Gastrocnemius medialis (tissue), 4 donors: ENCODE results near the gene SH2D1B. TPM values are rescaled to one million over a fixed set of nuclear protein-coding genes. Genes with fewer than 3 reads are reported as not detected.

Source experiments
- ATAC-seq, 2 donors: fragments of 150-250 bp; one replicate each; pipeline ENCODE4 v1.9.1; 2016
- DNase-seq, 2 donors: peaks; one replicate each; pipeline ENCODE4 v3.0.0-alpha.2; 2019
- H3K27ac ChIP-seq, 4 donors: fragments of 200-600 bp; sonication (generic); 1 replicate in 1 of 4; 2 replicates in 3 of 4; pipeline ENCODE4 v1.5.1; 2016 to 2018; ENCODE audit warnings: mild to moderate bottlenecking in 2 of 4, moderate library complexity in 1 of 4
- H3K27me3 ChIP-seq, 3 donors: fragments of 200-600 bp; sonication (generic) in 2 of 3; 1 replicate in 1 of 3; 2 replicates in 2 of 3; pipeline versions ENCODE4 v1.5.1 to v1.6.0; 2016 to 2019; ENCODE audit warnings: mild to moderate bottlenecking in 1 of 3, moderate library complexity in 1 of 3
- H3K36me3 ChIP-seq, 2 donors: fragments of 200-600 bp; sonication (generic) in 1 of 2; one replicate each; pipeline ENCODE4 v1.5.1; 2017 to 2018
- H3K4me1 ChIP-seq, 2 donors: fragments of 200-600 bp; sonication (generic) in 1 of 2; one replicate each; pipeline ENCODE4 v1.5.1; 2016 to 2017; ENCODE audit warnings: mild to moderate bottlenecking in 2 of 2
- H3K4me3 ChIP-seq, 4 donors: fragments of 200-600 bp; sonication (generic) in 3 of 4; 1 replicate in 1 of 4; 2 replicates in 3 of 4; pipeline ENCODE4 v1.5.1; 2016 to 2019; ENCODE audit warnings: mild to moderate bottlenecking in 2 of 4
- H3K9me3 ChIP-seq, 3 donors: fragments of 200-600 bp; sonication (generic) in 2 of 3; 1 replicate in 1 of 3; 2 replicates in 2 of 3; pipeline ENCODE4 v1.5.1; 2016 to 2019
- CTCF ChIP-seq, 5 experiments: fragments of 450-650 bp in 3 of 5; fragments of 200-600 bp in 2 of 5; sonication (generic) in 2 of 5; IDR thresholded peaks in 4 of 5; conservative IDR thresholded peaks in 1 of 5; 1 replicate in 4 of 5; 2 replicates in 1 of 5; pipeline ENCODE4 v1.5.1; 2016 to 2019; ENCODE audit warnings: antibody characterized with exemption in 5 of 5, mild to moderate bottlenecking in 3 of 5, moderate library complexity in 3 of 5
- POLR2A ChIP-seq, 2 donors: fragments of 450-650 bp; IDR thresholded peaks; one replicate each; pipeline ENCODE4 v1.6.1; 2017; ENCODE audit warnings: antibody characterized with exemption in 2 of 2, mild to moderate bottlenecking in 2 of 2, moderate library complexity in 2 of 2
- in situ Hi-C, 4 donors: fragments of 200-750 bp; cut with MboI; loops; one replicate each; pipeline versions ENCODE4 v1.15.0 to v1.8.0; 2017; ENCODE audit warnings: low sequenced_read_pairs in 4 of 4
- intact Hi-C: fragments of 100-400 bp; cut with DNase I; formaldehyde crosslinking; loops from one replicate; pipeline ENCODE4 v1.15.1; 2023; ENCODE audit warnings: low total_unique reads
- total RNA-seq, 4 donors: library from RNA; depleted of rRNA; stranded (reverse); fragments of >200 nt; gene quantifications; one replicate each; pipeline versions ENCODE4 v1.1.0 to v1.2.3, GENCODE V29; 2016

SH2D1B gene
- total RNA-seq, 4 donors from 2014 or later = 2.1 to 34.2 (median 4.1) TPM

GRCh38 chr1:162381383-162381782 is 30.6 kb downstream of the SH2D1B start, which contains the start of gene C1orf226:
TSS of gene C1orf226 (plus strand) at chr1:162381728. CDS start at chr1:162381902, 174 bp downstream.
- no peak within 1 kb of the TSS for H3K4me3 ChIP-seq
- in situ Hi-C loops = no loop called here
- DNase-seq (no peak), ATAC-seq (no peak)
- no peaks in the 10 kb centered on the region for H3K27me3 ChIP-seq
- intact Hi-C loops = no loop called here
- TF ChIP-seq CTCF (IDR thresholded peaks at IDR 0.05 in 4 of 5, conservative IDR thresholded peaks at IDR 0.05 in 1 of 5) (no peak), POLR2A (IDR thresholded peaks at IDR 0.05) (no peak)
- H3K36me3 ChIP-seq = no peaks in the 10 kb centered on the region
- no peaks in the 10 kb centered on the region for H3K9me3 ChIP-seq
- no peaks in the 10 kb centered on the region for H3K4me1 ChIP-seq
- H3K27ac ChIP-seq = no peak within 1 kb of the TSS

DNA sequence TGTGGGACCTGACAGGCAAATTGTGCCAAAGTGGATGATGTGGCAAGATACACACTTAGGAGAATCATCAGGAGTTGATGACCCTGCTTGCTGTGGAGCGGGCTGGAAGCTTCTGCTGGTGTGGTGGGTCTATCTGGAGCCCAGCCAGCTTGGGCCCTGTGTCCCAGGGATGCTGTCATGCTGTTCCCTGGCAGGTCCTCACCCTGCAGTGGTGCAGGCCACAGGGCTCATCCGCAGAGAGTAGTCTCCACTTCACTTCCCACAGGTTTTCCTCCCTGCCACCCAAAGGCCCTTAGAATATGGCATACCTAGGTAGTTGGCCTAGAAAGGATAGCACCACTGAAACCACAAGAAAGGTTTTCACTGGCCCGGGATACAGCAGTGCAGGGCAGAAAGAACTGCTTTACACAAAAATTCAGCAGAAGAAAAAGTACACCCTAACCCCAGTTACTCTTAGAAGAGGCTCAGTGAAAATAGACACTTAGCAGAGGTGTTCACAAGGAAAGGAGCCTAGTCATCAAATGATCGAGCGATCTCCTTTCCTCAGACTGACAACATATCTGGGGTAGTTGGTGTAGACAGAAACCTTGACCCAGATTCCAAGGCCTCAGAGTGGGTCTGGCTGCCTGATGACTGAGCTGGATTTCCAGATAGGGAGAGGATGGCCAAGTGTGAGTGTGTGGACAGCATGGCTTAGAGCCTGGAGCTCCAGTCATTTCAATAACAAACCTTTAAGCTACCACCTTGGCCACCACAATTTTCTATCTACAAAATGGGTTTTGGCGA is 31.7 kb downstream of the SH2D1B start:
- DNase-seq (no peak), ATAC-seq (no peak)
- H3K27me3 ChIP-seq = no peaks in the 10 kb centered on the region
- in situ Hi-C loops (no loop called here), intact Hi-C loops (no loop called here)
- no peak overlapping the region for H3K4me3 ChIP-seq
- TF ChIP-seq CTCF (IDR thresholded peaks at IDR 0.05 in 4 of 5, conservative IDR thresholded peaks at IDR 0.05 in 1 of 5) (no peak), POLR2A (IDR thresholded peaks at IDR 0.05) (no peak)
- no peaks in the 10 kb centered on the region for H3K9me3 ChIP-seq
- no peaks in the 10 kb centered on the region for H3K36me3 ChIP-seq
- no peaks in the 10 kb centered on the region for H3K4me1 ChIP-seq
- no peak overlapping the region for H3K27ac ChIP-seq

- no peak for ATAC-seq
- TF ChIP-seq POLR2A (IDR thresholded peaks at IDR 0.05) = no peak
- no peak for TF ChIP-seq CTCF (IDR thresholded peaks at IDR 0.05 in 4 of 5, conservative IDR thresholded peaks at IDR 0.05 in 1 of 5)
- H3K36me3 ChIP-seq = no peaks in the 10 kb centered on the region
- no peaks in the 10 kb centered on the region for H3K4me1 ChIP-seq
- no peaks in the 10 kb centered on the region for H3K9me3 ChIP-seq
- no peak within 1 kb of the TSS for H3K4me3 ChIP-seq
- no peaks in the 10 kb centered on the region for H3K27me3 ChIP-seq
- DNase-seq = no peak
- intact Hi-C loops (no loop called here), in situ Hi-C loops (no loop called here)
- no peak within 1 kb of the TSS for H3K27ac ChIP-seq
Measured at GRCh38 chr1:162376691-162377090, 35.2 kb downstream of the SH2D1B start, which contains the start of gene SPATA46. TSS of gene SPATA46 (minus strand) at chr1:162376854. CDS start at chr1:162376790, 64 bp downstream.

GRCh38 chr1:162375463-162375862 is 36.5 kb downstream of the SH2D1B start:
- TF ChIP-seq POLR2A (IDR thresholded peaks at IDR 0.05) (no peak), CTCF (IDR thresholded peaks at IDR 0.05 in 4 of 5, conservative IDR thresholded peaks at IDR 0.05 in 1 of 5) (no peak)
- no peaks in the 10 kb centered on the region for H3K9me3 ChIP-seq
- no peaks in the 10 kb centered on the region for H3K4me1 ChIP-seq
- no peaks in the 10 kb centered on the region for H3K27me3 ChIP-seq
- in situ Hi-C loops (no loop called here), intact Hi-C loops (no loop called here)
- DNase-seq (no peak), ATAC-seq (no peak)
- no peak overlapping the region for H3K4me3 ChIP-seq
- no peaks in the 10 kb centered on the region for H3K36me3 ChIP-seq
- H3K27ac ChIP-seq = no peak overlapping the region
